HepG2 (cell line): ENCODE results near the gene C1RL. TPM values are rescaled to one million over a fixed set of nuclear protein-coding genes. Genes with fewer than 3 reads are reported as not detected.

Experiments
- EZH2 ChIP-seq: conservative IDR thresholded peaks from 2 replicates; pipeline ENCODE4 v1.6.1; 2012; ENCODE audit warnings: mild to moderate bottlenecking, low read depth, low read length, moderate library complexity
- FOXA3 ChIP-seq: IDR thresholded peaks from 2 replicates; pipeline ENCODE4 v1.6.1; 2016; ENCODE audit warnings: missing genetic modification reagents, missing compliant biosample characterization
- GLI4 ChIP-seq: sonication (generic); formaldehyde crosslinking; IDR thresholded peaks from 2 replicates; pipeline ENCODE4 v1.5.1; 2020; ENCODE audit warnings: missing genetic modification reagents, mild to moderate bottlenecking, moderate library complexity, borderline replicate concordance
- HNF4G ChIP-seq, 2 experiments: sonication (generic) in 1 of 2; formaldehyde crosslinking in 1 of 2; IDR thresholded peaks; 2 replicates each; pipeline versions ENCODE4 v1.4.0 to v1.6.1; 2011 to 2020; ENCODE audit warnings: borderline replicate concordance in 2 of 2, low read depth in 2 of 2, mild to moderate bottlenecking in 2 of 2, low read length in 1 of 2, missing genetic modification reagents in 1 of 2, moderate library complexity in 1 of 2
- MED13 ChIP-seq: sonication (generic); formaldehyde crosslinking; IDR thresholded peaks from 2 replicates; pipeline ENCODE4 v1.5.0; 2020; ENCODE audit warnings: missing genetic modification reagents
- NR2C2 ChIP-seq: sonication (generic); formaldehyde crosslinking; IDR thresholded peaks from 2 replicates; pipeline ENCODE4 v1.4.0; 2020; ENCODE audit warnings: missing genetic modification reagents, mild to moderate bottlenecking, moderate library complexity, borderline replicate concordance
- NR2F2 ChIP-seq: IDR thresholded peaks from 2 replicates; pipeline ENCODE4 v1.6.1; 2012; ENCODE audit warnings: low read depth, inconsistent platforms, borderline replicate concordance
- PAX8 ChIP-seq: sonication (generic); formaldehyde crosslinking; IDR thresholded peaks from 2 replicates; pipeline ENCODE4 v1.8.0; 2022; ENCODE audit warnings: mild to moderate bottlenecking, missing genetic modification reagents, borderline replicate concordance
- RARA ChIP-seq: IDR thresholded peaks from 2 replicates; pipeline ENCODE4 v1.6.1; 2016; ENCODE audit warnings: missing genetic modification reagents, missing compliant biosample characterization
- RFXAP ChIP-seq: sonication (generic); formaldehyde crosslinking; IDR thresholded peaks from 2 replicates; pipeline ENCODE4 v1.4.0; 2020; ENCODE audit warnings: missing genetic modification reagents, borderline replicate concordance
- SIN3B ChIP-seq: fragments of 150-350 bp; IDR thresholded peaks from 2 replicates; pipeline ENCODE4 v1.6.1; 2014; ENCODE audit warnings: low read length
- SIX1 ChIP-seq: sonication (generic); formaldehyde crosslinking; IDR thresholded peaks from 2 replicates; pipeline ENCODE4 v1.4.0; 2020; ENCODE audit warnings: missing genetic modification reagents, borderline replicate concordance
- SOX5 ChIP-seq: IDR thresholded peaks from 2 replicates; pipeline ENCODE4 v1.6.1; 2016; ENCODE audit warnings: borderline replicate concordance
- TAF15 ChIP-seq: fragments of 200-400 bp; formaldehyde crosslinking; IDR thresholded peaks from one replicate; pipeline ENCODE4 v1.6.1; 2018; ENCODE audit warnings: mild to moderate bottlenecking, low read depth, low read length; ENCODE audit not compliant: poor library complexity, severe bottlenecking
- TOPORS ChIP-seq: sonication (generic); formaldehyde crosslinking; IDR thresholded peaks from 2 replicates; pipeline ENCODE4 v1.8.0; 2023; ENCODE audit warnings: mild to moderate bottlenecking, missing genetic modification reagents
- ZNF160 ChIP-seq: sonication (generic); formaldehyde crosslinking; IDR thresholded peaks from 2 replicates; pipeline ENCODE4 v1.8.0; 2022; ENCODE audit warnings: mild to moderate bottlenecking, inconsistent platforms, missing genetic modification reagents
- ZNF567 ChIP-seq: sonication (generic); formaldehyde crosslinking; IDR thresholded peaks from 2 replicates; pipeline ENCODE4 v1.8.1; 2023; ENCODE audit warnings: mild to moderate bottlenecking, missing genetic modification reagents, borderline replicate concordance
- ZNF644 ChIP-seq: IDR thresholded peaks from 2 replicates; pipeline ENCODE4 v1.6.1; 2016; ENCODE audit warnings: low read depth
- polyA plus RNA-seq, 8 experiments: library from polyadenylated mRNA; depleted of rRNA in 3 of 8; stranded (reverse) in 7 of 8; unstranded in 1 of 8; fragments of >200 nt; fragmentation: Illumina TruSeq in 4 of 8; extraction: Trizol in 4 of 8; gene quantifications; 2 replicates each; pipeline versions ENCODE4 v1.2.1 to v1.2.3, GENCODE V29; 2011 to 2016; ENCODE audit warnings: low read depth in 4 of 8, missing spikeins in 1 of 8, mixed read lengths in 1 of 8; ENCODE audit not compliant: insufficient read depth in 1 of 8
- total RNA-seq, 5 experiments: library from RNA; depleted of rRNA; stranded (reverse); fragments of >200 nt; fragmentation: Illumina TruSeq; extraction: Trizol; gene quantifications; 2 replicates each; pipeline ENCODE4 v1.2.3, GENCODE V29; 2016; ENCODE audit warnings: low read depth in 1 of 5
- TF ChIP-seq, protein P1 (sequence below): sonication (generic); formaldehyde crosslinking; conservative IDR thresholded peaks from 2 replicates; pipeline ENCODE4 v1.4.0; 2020; ENCODE audit warnings: mild to moderate bottlenecking, missing genetic modification reagents, moderate library complexity
- TF ChIP-seq, protein P2 (sequence below): sonication (generic); formaldehyde crosslinking; IDR thresholded peaks from 2 replicates; pipeline ENCODE4 v1.4.0; 2020; ENCODE audit warnings: missing genetic modification reagents
- TF ChIP-seq, protein P3 (sequence below): IDR thresholded peaks from 2 replicates; pipeline ENCODE4 v1.4.0; 2020; ENCODE audit warnings: mild to moderate bottlenecking, missing genetic modification reagents
- TF ChIP-seq, protein P4 (sequence below): IDR thresholded peaks from 2 replicates; pipeline ENCODE4 v1.6.1; 2016

C1RL gene
- total and polyA plus RNA-seq, 2 of the 13 experiments (the other 11 are each of a cell fraction or from before 2014, with no cell fraction given): 28.9 to 53.1 TPM

DNA sequence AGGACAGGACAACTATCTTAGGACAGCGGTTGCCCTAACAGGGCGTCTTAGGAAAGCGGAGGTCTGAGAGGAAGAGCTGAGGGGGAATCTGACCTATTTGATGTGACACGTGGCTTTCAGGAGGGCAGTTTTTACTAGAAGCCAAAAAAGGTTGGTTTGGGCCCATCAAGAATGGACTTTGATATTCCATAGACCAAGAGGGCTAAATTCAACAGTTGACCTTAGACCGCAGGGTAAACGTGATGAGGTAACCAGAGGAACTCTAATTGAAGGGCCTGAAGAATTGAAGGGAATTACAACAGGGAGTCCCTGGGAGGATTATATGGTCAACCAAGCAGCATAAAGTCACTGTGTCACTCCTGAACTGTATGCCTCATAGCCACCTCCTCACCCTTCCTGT, 37.0 kb downstream of the C1RL start (continued):
- TF ChIP-seq ZNF160 (no peak), GLI4 (no peak; the same call in 1 of the 2 replicates), RFXAP (CRISPR knock-in tag) (no peak), TAF15 (no peak), NR2F2 (peak; percentile 78), ZNF644 (CRISPR knock-in tag) (peak; percentile 77; the same call in 1 of the 2 replicates), SOX5 (CRISPR knock-in tag) (no peak; the same call in 1 of the 2 replicates), RARA (peak; percentile 81), NR2C2 (peak; percentile 69), FOXA3 (CRISPR knock-in tag) (peak; percentile 23; the same call in 1 of the 2 replicates), SIX1 (CRISPR knock-in tag) (no peak), EZH2 (no peak), HNF4G (IDR thresholded peaks at IDR 0.05; ENCODE audit: borderline replicate concordance, low read depth, low read length) (peak; percentile 85), HNF4G (CRISPR knock-in tag; IDR thresholded peaks at IDR 0.05; ENCODE audit: borderline replicate concordance, low read depth) (peak; percentile 54; the same call in 1 of the 2 replicates), PAX8 (CRISPR knock-in tag) (no peak), ZNF567 (CRISPR knock-in tag) (no peak), TOPORS (CRISPR knock-in tag) (no peak), MED13 (CRISPR knock-in tag) (no peak), SIN3B (no peak)
- TF ChIP-seq, protein P1, sequence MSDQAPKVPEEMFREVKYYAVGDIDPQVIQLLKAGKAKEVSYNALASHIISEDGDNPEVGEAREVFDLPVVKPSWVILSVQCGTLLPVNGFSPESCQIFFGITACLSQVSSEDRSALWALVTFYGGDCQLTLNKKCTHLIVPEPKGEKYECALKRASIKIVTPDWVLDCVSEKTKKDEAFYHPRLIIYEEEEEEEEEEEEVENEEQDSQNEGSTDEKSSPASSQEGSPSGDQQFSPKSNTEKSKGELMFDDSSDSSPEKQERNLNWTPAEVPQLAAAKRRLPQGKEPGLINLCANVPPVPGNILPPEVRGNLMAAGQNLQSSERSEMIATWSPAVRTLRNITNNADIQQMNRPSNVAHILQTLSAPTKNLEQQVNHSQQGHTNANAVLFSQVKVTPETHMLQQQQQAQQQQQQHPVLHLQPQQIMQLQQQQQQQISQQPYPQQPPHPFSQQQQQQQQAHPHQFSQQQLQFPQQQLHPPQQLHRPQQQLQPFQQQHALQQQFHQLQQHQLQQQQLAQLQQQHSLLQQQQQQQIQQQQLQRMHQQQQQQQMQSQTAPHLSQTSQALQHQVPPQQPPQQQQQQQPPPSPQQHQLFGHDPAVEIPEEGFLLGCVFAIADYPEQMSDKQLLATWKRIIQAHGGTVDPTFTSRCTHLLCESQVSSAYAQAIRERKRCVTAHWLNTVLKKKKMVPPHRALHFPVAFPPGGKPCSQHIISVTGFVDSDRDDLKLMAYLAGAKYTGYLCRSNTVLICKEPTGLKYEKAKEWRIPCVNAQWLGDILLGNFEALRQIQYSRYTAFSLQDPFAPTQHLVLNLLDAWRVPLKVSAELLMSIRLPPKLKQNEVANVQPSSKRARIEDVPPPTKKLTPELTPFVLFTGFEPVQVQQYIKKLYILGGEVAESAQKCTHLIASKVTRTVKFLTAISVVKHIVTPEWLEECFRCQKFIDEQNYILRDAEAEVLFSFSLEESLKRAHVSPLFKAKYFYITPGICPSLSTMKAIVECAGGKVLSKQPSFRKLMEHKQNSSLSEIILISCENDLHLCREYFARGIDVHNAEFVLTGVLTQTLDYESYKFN (CRISPR knock-in tag): peak; percentile 55
- TF ChIP-seq, protein P2, sequence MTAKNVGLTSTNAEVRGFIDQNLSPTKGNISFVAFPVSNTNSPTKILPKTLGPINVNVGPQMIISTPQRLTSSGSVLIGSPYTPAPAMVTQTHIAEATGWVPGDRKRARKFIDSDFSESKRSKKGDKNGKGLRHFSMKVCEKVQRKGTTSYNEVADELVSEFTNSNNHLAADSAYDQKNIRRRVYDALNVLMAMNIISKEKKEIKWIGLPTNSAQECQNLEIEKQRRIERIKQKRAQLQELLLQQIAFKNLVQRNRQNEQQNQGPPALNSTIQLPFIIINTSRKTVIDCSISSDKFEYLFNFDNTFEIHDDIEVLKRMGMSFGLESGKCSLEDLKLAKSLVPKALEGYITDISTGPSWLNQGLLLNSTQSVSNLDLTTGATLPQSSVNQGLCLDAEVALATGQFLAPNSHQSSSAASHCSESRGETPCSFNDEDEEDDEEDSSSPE (CRISPR knock-in tag): no peak
- TF ChIP-seq, protein P3, sequence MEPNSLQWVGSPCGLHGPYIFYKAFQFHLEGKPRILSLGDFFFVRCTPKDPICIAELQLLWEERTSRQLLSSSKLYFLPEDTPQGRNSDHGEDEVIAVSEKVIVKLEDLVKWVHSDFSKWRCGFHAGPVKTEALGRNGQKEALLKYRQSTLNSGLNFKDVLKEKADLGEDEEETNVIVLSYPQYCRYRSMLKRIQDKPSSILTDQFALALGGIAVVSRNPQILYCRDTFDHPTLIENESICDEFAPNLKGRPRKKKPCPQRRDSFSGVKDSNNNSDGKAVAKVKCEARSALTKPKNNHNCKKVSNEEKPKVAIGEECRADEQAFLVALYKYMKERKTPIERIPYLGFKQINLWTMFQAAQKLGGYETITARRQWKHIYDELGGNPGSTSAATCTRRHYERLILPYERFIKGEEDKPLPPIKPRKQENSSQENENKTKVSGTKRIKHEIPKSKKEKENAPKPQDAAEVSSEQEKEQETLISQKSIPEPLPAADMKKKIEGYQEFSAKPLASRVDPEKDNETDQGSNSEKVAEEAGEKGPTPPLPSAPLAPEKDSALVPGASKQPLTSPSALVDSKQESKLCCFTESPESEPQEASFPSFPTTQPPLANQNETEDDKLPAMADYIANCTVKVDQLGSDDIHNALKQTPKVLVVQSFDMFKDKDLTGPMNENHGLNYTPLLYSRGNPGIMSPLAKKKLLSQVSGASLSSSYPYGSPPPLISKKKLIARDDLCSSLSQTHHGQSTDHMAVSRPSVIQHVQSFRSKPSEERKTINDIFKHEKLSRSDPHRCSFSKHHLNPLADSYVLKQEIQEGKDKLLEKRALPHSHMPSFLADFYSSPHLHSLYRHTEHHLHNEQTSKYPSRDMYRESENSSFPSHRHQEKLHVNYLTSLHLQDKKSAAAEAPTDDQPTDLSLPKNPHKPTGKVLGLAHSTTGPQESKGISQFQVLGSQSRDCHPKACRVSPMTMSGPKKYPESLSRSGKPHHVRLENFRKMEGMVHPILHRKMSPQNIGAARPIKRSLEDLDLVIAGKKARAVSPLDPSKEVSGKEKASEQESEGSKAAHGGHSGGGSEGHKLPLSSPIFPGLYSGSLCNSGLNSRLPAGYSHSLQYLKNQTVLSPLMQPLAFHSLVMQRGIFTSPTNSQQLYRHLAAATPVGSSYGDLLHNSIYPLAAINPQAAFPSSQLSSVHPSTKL (CRISPR knock-in tag): peak; percentile 76
- TF ChIP-seq, protein P4, sequence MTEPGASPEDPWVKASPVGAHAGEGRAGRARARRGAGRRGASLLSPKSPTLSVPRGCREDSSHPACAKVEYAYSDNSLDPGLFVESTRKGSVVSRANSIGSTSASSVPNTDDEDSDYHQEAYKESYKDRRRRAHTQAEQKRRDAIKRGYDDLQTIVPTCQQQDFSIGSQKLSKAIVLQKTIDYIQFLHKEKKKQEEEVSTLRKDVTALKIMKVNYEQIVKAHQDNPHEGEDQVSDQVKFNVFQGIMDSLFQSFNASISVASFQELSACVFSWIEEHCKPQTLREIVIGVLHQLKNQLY (CRISPR knock-in tag): 0 out of 2 replicates have a peak, but pooled peaks have one; percentile 23
